ENCODE results near the gene RGSL1. TPM values are rescaled to one million over a fixed set of nuclear protein-coding genes. Genes with fewer than 3 reads are reported as not detected.

RGSL1 gene
- total RNA-seq, 1 donor from 2014 or later: not detected

- no peak for DNase-seq (ENCODE audit: extremely low read depth, low read depth, low spot score)
Observed at GRCh38 chr1:182608845-182609610, 159.1 kb downstream of the RGSL1 start.

Other genes with a start within 250 kb of the RGSL1 start
- 107 and 129 TPM in 2 replicates for gene GLUL, start 58.4 kb upstream of the RGSL1 start, total RNA-seq
- not detected in 2 replicates for gene TEDDM1, start 49.5 kb upstream of the RGSL1 start, total RNA-seq
- gene RNASEL, start 139.1 kb downstream of the RGSL1 start, total RNA-seq: 2.4 and 3.2 TPM in 2 replicates
- 1.0 and 2.2 TPM in 2 replicates for gene RGS16, start 154.2 kb downstream of the RGSL1 start, total RNA-seq
- gene RGS8, start 234.4 kb downstream of the RGSL1 start, total RNA-seq: not detected in 2 replicates

Data from glomerular endothelial cell (primary cell).